Measurements from ENCODE around the gene KIF6. TPM values are rescaled to one million over a fixed set of nuclear protein-coding genes. Genes with fewer than 3 reads are reported as not detected.
"Not testable (repeated sequence)": the region's sequence is repeated elsewhere in the genome, so short reads cannot be mapped to it uniquely, and the experiment has no call there.

Gene KIF6
- total RNA-seq, 1 donor from 2014 or later, result 1.3 TPM

- Mint-ChIP-seq H3K27ac (ENCODE audit: unreplicated experiment) (no peak overlapping the region), H3K36me3 (ENCODE audit: unreplicated experiment) (no peaks in the 10 kb centered on the region)
- TF ChIP-seq, protein P1, sequence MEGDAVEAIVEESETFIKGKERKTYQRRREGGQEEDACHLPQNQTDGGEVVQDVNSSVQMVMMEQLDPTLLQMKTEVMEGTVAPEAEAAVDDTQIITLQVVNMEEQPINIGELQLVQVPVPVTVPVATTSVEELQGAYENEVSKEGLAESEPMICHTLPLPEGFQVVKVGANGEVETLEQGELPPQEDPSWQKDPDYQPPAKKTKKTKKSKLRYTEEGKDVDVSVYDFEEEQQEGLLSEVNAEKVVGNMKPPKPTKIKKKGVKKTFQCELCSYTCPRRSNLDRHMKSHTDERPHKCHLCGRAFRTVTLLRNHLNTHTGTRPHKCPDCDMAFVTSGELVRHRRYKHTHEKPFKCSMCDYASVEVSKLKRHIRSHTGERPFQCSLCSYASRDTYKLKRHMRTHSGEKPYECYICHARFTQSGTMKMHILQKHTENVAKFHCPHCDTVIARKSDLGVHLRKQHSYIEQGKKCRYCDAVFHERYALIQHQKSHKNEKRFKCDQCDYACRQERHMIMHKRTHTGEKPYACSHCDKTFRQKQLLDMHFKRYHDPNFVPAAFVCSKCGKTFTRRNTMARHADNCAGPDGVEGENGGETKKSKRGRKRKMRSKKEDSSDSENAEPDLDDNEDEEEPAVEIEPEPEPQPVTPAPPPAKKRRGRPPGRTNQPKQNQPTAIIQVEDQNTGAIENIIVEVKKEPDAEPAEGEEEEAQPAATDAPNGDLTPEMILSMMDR (IDR thresholded peaks at IDR 0.05), result no peak
Measured at GRCh38 chr6:39294133-39294532, 431.1 kb downstream of the KIF6 start.

DNA sequence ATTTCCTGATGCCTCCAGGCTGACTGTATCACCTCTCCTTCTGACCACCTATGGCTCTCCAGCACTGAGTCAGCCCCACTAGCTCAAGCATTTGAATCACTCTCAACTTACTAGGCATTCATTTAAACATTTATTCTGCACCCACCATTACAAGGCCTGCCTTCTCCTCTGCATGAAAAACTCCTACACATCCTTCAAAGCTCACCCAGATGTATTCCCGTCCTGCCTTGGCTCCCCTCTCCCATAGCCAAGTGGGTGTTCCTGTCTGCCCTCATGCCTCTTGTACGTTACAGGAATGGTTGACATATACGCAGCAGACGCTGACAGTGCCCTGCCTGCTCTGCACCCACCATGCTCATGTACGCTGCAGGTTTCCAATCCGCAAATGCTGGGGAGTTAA lies 432.6 kb downstream of the KIF6 start:
- peaks cover 8% of the 10 kb centered on the region for H3K27me3 Mint-ChIP-seq (ENCODE audit: unreplicated experiment)
- DNase-seq (ENCODE audit: extremely low spot score, unreplicated experiment), result no peak
- H3K27ac Mint-ChIP-seq (ENCODE audit: unreplicated experiment), result no peak overlapping the region
- no peaks in the 10 kb centered on the region for H3K36me3 Mint-ChIP-seq (ENCODE audit: unreplicated experiment)
- TF ChIP-seq, protein P1 (IDR thresholded peaks at IDR 0.05), result no peak
- peaks cover 5% of the 10 kb centered on the region for H3K4me1 Mint-ChIP-seq (ENCODE audit: unreplicated experiment)
- H3K9me3 Mint-ChIP-seq (ENCODE audit: unreplicated experiment), result no peaks in the 10 kb centered on the region
- H3K4me3 Mint-ChIP-seq (ENCODE audit: unreplicated experiment), result no peak overlapping the region

More at GRCh38 chr6:39294133-39294532, 431.1 kb downstream of the KIF6 start:
- Mint-ChIP-seq H3K9me3 (ENCODE audit: unreplicated experiment) (no peaks in the 10 kb centered on the region), H3K27me3 (ENCODE audit: unreplicated experiment) (peaks cover 6% of the 10 kb centered on the region), H3K4me1 (ENCODE audit: unreplicated experiment) (peaks cover 5% of the 10 kb centered on the region), H3K4me3 (ENCODE audit: unreplicated experiment) (no peak overlapping the region)
- no peak for DNase-seq (ENCODE audit: extremely low spot score, unreplicated experiment)

DNA sequence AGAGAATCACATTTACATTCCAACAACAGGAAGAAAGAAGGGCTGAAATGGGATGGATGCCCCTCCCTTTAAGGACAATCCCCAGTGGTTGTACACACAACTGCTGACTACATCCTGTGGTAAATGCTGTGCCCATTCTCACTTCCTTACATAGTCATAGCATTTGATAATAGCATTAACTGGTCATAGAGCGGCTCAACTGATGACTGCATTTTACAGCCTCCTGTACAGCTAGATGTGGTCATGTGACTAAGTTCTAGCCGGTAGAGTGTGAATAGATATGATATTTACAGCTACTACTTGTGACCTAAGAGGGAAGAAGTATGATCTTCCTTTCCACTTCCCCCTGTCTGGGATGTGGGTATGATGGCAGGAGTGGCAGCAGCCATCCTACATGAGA lies 435.7 kb downstream of the KIF6 start:
- H3K36me3 Mint-ChIP-seq (ENCODE audit: unreplicated experiment), result no peaks in the 10 kb centered on the region
- H3K4me3 Mint-ChIP-seq (ENCODE audit: unreplicated experiment), result no peak overlapping the region
- H3K27ac Mint-ChIP-seq (ENCODE audit: unreplicated experiment), result no peak overlapping the region
- H3K27me3 Mint-ChIP-seq (ENCODE audit: unreplicated experiment), result peaks cover 6% of the 10 kb centered on the region
- DNase-seq (ENCODE audit: extremely low spot score, unreplicated experiment), result no peak
- no peaks in the 10 kb centered on the region for H3K9me3 Mint-ChIP-seq (ENCODE audit: unreplicated experiment)
- TF ChIP-seq, protein P1 (IDR thresholded peaks at IDR 0.05), result no peak
- H3K4me1 Mint-ChIP-seq (ENCODE audit: unreplicated experiment), result no peaks in the 10 kb centered on the region

- Mint-ChIP-seq H3K9me3 (ENCODE audit: unreplicated experiment) (no peaks in the 10 kb centered on the region), H3K27me3 (ENCODE audit: unreplicated experiment) (peaks cover 8% of the 10 kb centered on the region), H3K4me1 (ENCODE audit: unreplicated experiment) (no peaks in the 10 kb centered on the region), H3K27ac (ENCODE audit: unreplicated experiment) (no peak overlapping the region), H3K36me3 (ENCODE audit: unreplicated experiment) (no peaks in the 10 kb centered on the region), H3K4me3 (ENCODE audit: unreplicated experiment) (no peak overlapping the region)
- DNase-seq (ENCODE audit: extremely low spot score, unreplicated experiment), result no peak
- TF ChIP-seq, protein P1 (IDR thresholded peaks at IDR 0.05), result no peak
Measured at GRCh38 chr6:39287601-39288000, 437.6 kb downstream of the KIF6 start.

GRCh38 chr6:39286596-39286995 lies 438.6 kb downstream of the KIF6 start:
- H3K36me3 Mint-ChIP-seq (ENCODE audit: unreplicated experiment); H3K27ac Mint-ChIP-seq (ENCODE audit: unreplicated experiment); H3K4me1 Mint-ChIP-seq (ENCODE audit: unreplicated experiment): not testable (repeated sequence)

DNA sequence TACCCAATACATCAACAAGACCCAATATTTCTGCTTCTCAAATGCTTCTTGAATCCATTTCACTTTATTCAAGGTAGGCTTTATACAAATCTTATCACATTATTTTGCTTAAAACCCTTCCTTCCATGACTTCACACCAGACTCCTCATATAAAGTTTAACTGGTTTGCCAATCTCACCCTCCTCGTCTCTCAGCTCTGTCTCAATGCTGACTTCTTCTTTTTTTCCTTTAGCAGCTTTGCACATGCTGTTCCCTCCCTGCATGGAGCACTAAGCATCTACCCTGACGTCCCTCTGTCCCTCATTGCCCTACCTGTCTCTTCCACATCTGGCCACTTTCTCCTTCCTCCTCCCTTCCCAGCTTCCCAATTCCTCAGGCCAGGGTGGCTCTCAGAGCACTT lies 442.4 kb downstream of the KIF6 start:
- Mint-ChIP-seq H3K9me3 (ENCODE audit: unreplicated experiment) (no peaks in the 10 kb centered on the region), H3K4me3 (ENCODE audit: unreplicated experiment) (no peak overlapping the region), H3K27ac (ENCODE audit: unreplicated experiment) (no peak overlapping the region), H3K4me1 (ENCODE audit: unreplicated experiment) (no peaks in the 10 kb centered on the region), H3K27me3 (ENCODE audit: unreplicated experiment) (peaks cover 4% of the 10 kb centered on the region), H3K36me3 (ENCODE audit: unreplicated experiment) (no peaks in the 10 kb centered on the region)
- TF ChIP-seq, protein P1 (IDR thresholded peaks at IDR 0.05), result no peak
- DNase-seq (ENCODE audit: extremely low spot score, unreplicated experiment), result no peak

More at GRCh38 chr6:39286596-39286995, 438.6 kb downstream of the KIF6 start:
- H3K27me3 Mint-ChIP-seq (ENCODE audit: unreplicated experiment); H3K4me3 Mint-ChIP-seq (ENCODE audit: unreplicated experiment); DNase-seq (ENCODE audit: extremely low spot score, unreplicated experiment); H3K9me3 Mint-ChIP-seq (ENCODE audit: unreplicated experiment): not testable (repeated sequence)

All from osteocyte (in vitro differentiated cells).